GM12801 (cell line): ENCODE data around the gene LRATD1.

Source experiments
- TF ChIP-seq, protein P1 (sequence below): IDR thresholded peaks from one replicate; pipeline ENCODE4 v1.5.1; 2011; ENCODE audit warnings: control low read depth; ENCODE audit not compliant: insufficient read length; ENCODE audit errors: extremely low read depth

The LRATD1 gene

DNA sequence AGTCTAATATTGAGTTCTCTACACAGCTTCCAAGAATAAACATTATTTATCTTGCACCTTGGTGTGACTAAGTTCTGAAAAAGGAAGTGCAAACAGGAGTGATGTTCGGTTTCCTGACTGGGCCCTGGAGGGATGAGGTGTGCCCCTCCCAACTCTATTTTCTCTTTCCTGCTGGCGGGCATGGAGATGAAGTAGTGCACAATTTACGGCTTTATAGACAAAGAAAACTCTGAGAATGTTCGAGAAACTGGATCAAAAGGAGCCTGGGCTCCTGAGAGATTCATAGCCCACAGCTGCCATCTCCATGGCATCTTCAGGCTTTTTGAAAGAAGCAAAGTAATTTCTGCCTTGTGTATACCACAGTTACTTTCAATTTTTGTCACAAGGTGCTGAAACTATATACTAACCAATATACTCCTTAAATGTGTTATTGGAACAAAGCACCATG lies 22.3 kb downstream of the LRATD1 start:
- TF ChIP-seq, protein P1, sequence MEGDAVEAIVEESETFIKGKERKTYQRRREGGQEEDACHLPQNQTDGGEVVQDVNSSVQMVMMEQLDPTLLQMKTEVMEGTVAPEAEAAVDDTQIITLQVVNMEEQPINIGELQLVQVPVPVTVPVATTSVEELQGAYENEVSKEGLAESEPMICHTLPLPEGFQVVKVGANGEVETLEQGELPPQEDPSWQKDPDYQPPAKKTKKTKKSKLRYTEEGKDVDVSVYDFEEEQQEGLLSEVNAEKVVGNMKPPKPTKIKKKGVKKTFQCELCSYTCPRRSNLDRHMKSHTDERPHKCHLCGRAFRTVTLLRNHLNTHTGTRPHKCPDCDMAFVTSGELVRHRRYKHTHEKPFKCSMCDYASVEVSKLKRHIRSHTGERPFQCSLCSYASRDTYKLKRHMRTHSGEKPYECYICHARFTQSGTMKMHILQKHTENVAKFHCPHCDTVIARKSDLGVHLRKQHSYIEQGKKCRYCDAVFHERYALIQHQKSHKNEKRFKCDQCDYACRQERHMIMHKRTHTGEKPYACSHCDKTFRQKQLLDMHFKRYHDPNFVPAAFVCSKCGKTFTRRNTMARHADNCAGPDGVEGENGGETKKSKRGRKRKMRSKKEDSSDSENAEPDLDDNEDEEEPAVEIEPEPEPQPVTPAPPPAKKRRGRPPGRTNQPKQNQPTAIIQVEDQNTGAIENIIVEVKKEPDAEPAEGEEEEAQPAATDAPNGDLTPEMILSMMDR = no peak

DNA sequence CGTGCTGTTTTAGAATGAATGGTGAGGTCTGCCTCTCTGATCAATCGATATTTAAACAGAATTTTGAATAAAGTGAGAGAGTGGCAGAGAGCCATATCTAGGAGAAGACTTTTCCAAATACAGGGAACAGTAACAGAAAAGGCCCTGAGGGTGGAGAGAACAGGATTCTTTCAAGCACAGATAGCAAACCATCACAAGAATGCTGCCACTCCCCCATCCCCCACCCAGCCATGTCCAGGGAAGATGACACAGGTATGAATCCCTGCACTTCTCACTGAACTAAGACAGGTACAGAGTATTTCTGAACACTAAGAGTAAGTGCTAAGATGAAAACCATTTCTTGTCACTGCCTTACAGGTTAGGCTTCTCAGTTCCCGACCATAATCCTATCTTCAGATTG lies 23.6 kb downstream of the LRATD1 start:
- TF ChIP-seq, protein P1 = no peak

DNA sequence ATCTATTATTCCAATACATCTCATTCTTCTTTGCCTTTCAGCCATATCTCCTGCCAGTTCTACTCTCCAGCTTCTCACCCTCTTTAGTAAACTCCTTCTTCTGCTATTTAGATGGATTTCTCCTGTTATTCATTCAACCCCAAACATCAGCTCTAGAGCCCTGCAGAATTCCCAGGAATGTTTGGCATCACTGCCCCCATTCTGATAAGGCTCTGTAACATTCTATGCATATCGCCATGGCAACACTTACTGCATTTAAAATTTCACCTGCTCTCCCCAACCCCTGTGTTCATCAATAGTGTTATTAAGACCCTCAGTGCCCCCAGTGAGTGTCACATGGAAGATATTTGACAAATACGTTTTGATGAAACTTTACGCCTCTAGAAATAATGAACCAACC lies 28.6 kb downstream of the LRATD1 start:
- TF ChIP-seq, protein P1 = no peak

DNA sequence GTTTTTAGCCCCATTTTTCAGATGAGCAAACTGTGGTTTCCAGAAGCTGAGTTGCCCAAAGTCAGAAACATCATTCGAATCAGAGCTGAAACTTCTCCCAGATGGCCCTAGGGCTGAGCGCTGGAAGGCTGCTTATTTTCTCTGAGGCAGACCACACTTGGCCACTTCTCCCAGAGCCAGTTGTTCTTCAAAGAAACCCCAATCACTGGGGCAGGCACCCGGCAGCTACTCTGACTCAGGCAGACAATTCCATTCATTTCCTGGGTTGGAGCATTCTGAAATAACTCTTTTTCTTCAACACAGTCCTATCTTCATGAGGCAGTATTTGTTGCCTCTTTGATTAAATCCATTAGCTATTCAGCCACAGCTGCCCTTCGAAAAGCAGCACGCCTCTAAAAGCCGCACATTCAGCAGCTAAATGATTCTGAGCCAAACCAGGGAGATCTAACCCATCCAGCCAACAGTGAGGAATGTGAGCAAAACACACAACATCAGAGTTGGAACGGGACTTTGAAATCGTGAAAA lies 40.9 kb downstream of the LRATD1 start:
- TF ChIP-seq, protein P1 = no peak

DNA sequence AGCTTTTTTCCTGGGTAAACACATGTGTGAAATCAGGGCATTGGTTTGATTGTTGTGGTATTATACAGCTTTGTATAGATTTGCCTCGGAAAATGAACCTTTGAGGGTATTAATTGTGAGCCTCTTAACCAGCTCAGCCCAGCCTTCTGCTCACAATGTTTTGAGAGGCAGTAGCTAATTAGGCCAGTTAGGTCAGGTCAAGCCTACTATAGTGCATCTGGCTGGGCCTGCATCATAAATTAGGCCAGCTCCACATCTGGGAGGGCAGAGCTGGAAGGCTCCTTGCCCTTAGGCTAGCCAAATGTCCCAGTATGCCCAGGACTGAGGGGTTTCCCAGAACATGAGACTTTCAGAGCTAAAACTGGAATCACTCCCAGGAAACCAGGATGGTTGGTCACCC lies 43.0 kb downstream of the LRATD1 start:
- TF ChIP-seq, protein P1 = no peak

DNA sequence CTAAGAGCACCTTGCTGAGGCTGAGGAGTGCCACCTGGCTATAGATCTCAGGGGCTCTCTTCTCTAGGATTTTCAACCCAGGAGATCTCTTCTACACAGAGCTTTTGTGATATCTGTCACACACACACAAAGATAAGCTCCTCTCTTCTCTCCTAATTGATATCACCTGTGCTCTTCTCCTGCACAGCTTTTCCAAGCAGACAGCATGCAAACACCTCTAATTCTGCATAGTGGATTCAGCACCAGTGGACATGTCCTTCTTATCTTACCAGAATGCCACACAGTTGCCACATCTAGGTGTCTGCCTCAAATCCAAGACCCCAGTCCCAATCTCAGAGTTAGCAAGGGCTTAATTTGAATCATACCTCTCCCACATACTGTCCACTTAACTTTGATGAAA lies 43.9 kb downstream of the LRATD1 start:
- TF ChIP-seq, protein P1 = no peak

DNA sequence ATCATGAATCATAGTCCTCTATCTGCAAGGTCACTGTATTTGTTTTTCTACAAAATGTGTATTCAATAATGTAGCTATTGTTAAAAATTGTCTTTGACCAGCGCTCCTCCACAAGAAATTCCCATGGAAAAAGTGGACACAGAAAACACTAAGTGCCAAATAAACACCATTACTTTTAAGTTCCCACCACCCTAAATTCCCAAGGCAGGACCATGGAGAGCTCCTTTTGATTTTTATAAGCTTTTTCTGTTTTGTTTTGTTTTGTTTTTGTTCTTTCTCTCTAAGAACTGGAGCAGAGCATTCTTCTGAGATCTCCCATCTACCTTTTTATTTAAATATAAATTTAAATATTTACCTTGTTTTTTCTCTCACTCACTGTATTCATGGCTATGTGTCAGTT lies 44.5 kb downstream of the LRATD1 start:
- TF ChIP-seq, protein P1 = no peak
